Ascending aorta (tissue), 2 donors: ENCODE results near the gene ADAMTS2. TPM values are rescaled to one million over a fixed set of nuclear protein-coding genes. Genes with fewer than 3 reads are reported as not detected.

ENCODE experiments used
- DNase-seq, 2 donors: peaks; one replicate each; pipeline ENCODE4 v3.0.0-alpha.2; 2019; ENCODE audit warnings: low spot score in 2 of 2
- H3K27ac ChIP-seq, 2 donors: fragments of 200-600 bp; sonication (generic); one replicate each; pipeline ENCODE4 v1.5.1; 2016 to 2017; ENCODE audit warnings: mild to moderate bottlenecking in 1 of 2
- H3K27me3 ChIP-seq: fragments of 200-600 bp; sonication (generic); one replicate; pipeline ENCODE4 v1.5.1; 2017
- H3K36me3 ChIP-seq, 2 donors: fragments of 200-600 bp; sonication (generic); one replicate each; pipeline ENCODE4 v1.5.1; 2016
- H3K4me1 ChIP-seq, 2 donors: fragments of 200-600 bp; sonication (generic); one replicate each; pipeline ENCODE4 v1.5.1; 2016 to 2017; ENCODE audit warnings: mild to moderate bottlenecking in 1 of 2
- H3K4me3 ChIP-seq, 2 donors: fragments of 200-600 bp; sonication (generic); one replicate each; pipeline ENCODE4 v1.5.1; 2016 to 2017; ENCODE audit warnings: mild to moderate bottlenecking in 1 of 2
- H3K9me3 ChIP-seq, 2 donors: fragments of 200-600 bp; sonication (generic); one replicate each; pipeline ENCODE4 v1.5.1; 2016
- intact Hi-C: fragments of 100-400 bp; cut with DNase I; formaldehyde crosslinking; loops from one replicate; pipeline ENCODE4 v1.15.1; 2023
- total RNA-seq: library from RNA; depleted of rRNA; stranded (reverse); fragments of >200 nt; gene quantifications from one replicate; pipeline ENCODE4 v1.1.0, GENCODE V29; 2016
- TF ChIP-seq, protein P1 (sequence below), 3 experiments: fragments of 200-600 bp in 2 of 3; fragments of 450-650 bp in 1 of 3; sonication (generic) in 2 of 3; IDR thresholded peaks; one replicate each; pipeline ENCODE4 v1.5.1; 2016 to 2019; ENCODE audit warnings: antibody characterized with exemption in 3 of 3, mild to moderate bottlenecking in 1 of 3, moderate library complexity in 1 of 3

Gene ADAMTS2
- total RNA-seq, 1 donor from 2014 or later = 51.0 TPM

DNA sequence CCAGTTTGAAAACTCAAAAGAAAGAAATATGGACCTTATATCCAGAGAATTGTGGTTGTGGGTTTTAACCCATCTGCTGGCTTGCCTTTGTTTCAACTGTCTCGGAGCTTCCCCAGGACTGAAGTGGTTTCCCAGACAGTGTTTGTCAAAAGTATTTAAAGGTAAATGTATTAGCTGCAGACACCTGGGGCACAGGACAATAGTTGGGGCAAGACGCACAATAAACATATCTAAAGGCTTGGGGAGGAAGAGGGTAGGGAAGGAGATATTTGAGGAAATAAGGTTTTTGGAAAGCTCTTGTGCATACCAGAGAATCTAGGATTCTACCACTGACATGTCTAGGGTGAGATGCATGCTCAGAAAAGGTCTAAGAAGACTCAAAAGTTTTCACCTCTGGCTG, 99.0 kb downstream of the ADAMTS2 start:
- Histone ChIP-seq H3K4me1 (no peaks in the 10 kb centered on the region), H3K4me3 (no peak overlapping the region), H3K9me3 (peaks cover 0 to 15% of the 10 kb centered on the region in 2 donors), H3K27me3 (no peaks in the 10 kb centered on the region), H3K27ac (no peak overlapping the region), H3K36me3 (no peaks in the 10 kb centered on the region)
- intact Hi-C loops = no loop called here
- TF ChIP-seq, protein P1, sequence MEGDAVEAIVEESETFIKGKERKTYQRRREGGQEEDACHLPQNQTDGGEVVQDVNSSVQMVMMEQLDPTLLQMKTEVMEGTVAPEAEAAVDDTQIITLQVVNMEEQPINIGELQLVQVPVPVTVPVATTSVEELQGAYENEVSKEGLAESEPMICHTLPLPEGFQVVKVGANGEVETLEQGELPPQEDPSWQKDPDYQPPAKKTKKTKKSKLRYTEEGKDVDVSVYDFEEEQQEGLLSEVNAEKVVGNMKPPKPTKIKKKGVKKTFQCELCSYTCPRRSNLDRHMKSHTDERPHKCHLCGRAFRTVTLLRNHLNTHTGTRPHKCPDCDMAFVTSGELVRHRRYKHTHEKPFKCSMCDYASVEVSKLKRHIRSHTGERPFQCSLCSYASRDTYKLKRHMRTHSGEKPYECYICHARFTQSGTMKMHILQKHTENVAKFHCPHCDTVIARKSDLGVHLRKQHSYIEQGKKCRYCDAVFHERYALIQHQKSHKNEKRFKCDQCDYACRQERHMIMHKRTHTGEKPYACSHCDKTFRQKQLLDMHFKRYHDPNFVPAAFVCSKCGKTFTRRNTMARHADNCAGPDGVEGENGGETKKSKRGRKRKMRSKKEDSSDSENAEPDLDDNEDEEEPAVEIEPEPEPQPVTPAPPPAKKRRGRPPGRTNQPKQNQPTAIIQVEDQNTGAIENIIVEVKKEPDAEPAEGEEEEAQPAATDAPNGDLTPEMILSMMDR (IDR thresholded peaks at IDR 0.05) = no peak
- DNase-seq = no peak

DNA sequence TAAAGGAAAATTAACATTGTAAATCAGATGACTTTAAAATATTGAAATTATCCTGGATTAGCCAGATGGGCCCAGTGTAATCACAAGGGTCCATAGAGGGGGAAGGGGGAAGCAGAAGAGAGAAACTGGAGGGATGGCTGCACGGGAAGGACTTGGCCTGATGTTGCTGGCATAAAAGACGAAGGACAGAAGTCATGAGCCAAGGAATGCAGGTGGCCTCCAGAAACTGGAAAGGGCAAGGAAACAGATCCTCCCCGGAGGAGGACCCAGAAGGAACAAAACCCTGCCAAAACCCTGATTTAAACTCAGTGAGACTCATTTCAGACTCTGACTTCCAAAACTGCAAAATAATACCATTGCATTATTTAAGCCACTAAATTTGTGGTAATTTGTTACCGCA, 100.2 kb downstream of the ADAMTS2 start:
- no peak for DNase-seq
- peaks cover 0 to 15% of the 10 kb centered on the region in 2 donors for H3K9me3 ChIP-seq
- TF ChIP-seq, protein P1 (IDR thresholded peaks at IDR 0.05) = no peak
- H3K36me3 ChIP-seq = no peaks in the 10 kb centered on the region
- H3K27me3 ChIP-seq = no peaks in the 10 kb centered on the region
- no peaks in the 10 kb centered on the region for H3K4me1 ChIP-seq
- no peak overlapping the region for H3K4me3 ChIP-seq
- no peak overlapping the region for H3K27ac ChIP-seq
- intact Hi-C loops = no loop called here

DNA sequence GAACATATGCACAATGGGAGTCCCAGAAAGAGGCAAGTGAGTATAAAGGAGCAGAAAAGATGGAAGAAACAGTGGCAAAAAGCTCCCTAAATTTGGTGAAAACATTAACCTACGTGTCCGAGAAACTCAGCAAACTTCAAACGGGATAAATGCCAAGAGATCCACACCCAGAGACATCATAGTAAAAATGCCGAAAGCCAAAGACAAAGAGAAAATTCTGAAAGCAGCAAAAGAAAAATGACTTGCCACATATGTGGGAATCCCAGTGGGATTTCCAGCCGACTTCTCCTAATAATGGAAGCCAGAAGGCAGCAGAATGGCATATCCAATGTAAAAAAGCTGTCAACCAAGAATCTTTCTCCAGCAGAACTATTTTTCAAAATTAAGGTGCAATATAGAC, 101.2 kb downstream of the ADAMTS2 start:
- H3K4me3 ChIP-seq = no peak overlapping the region
- peaks cover 0 to 15% of the 10 kb centered on the region in 2 donors for H3K9me3 ChIP-seq
- no peak overlapping the region for H3K27ac ChIP-seq
- no peaks in the 10 kb centered on the region for H3K36me3 ChIP-seq
- H3K4me1 ChIP-seq = no peaks in the 10 kb centered on the region
- TF ChIP-seq, protein P1 (IDR thresholded peaks at IDR 0.05) = no peak
- no peaks in the 10 kb centered on the region for H3K27me3 ChIP-seq
- intact Hi-C loops = no loop called here
- no peak for DNase-seq

GRCh38 chr5:179243333-179243732, 101.9 kb downstream of the ADAMTS2 start:
- Histone ChIP-seq H3K27ac (no peak overlapping the region), H3K4me1 (no peaks in the 10 kb centered on the region), H3K36me3 (no peaks in the 10 kb centered on the region), H3K4me3 (no peak overlapping the region), H3K9me3 (peaks cover 0 to 15% of the 10 kb centered on the region in 2 donors), H3K27me3 (no peaks in the 10 kb centered on the region)
- TF ChIP-seq, protein P1 (IDR thresholded peaks at IDR 0.05) = no peak
- peak in 1 of 2 donors; percentile 37 for DNase-seq
- intact Hi-C loops = no loop called here

DNA sequence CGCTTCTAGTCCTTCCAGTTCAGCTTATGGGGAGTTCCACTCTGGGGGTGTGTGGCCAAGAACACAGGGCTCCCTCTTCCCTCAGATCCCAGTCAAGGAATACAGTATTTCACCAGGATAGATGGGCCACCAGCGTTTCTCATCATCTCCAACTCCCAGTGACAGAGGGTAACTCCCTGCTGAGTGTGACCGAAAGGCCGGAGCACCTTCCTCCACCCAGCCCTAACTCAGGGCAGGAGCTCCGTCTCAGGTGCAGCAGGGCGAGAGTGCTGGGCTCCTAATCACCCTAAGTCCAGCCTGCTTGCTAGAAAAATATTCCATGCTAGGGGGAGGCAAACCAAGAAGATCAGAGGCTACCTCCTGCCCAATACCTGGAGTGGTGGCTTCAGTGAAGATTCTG, 102.6 kb downstream of the ADAMTS2 start:
- DNase-seq = peak in 1 of 2 donors; percentile 39
- no peaks in the 10 kb centered on the region for H3K4me1 ChIP-seq
- H3K27me3 ChIP-seq = no peaks in the 10 kb centered on the region
- TF ChIP-seq, protein P1 (IDR thresholded peaks at IDR 0.05) = no peak
- no peaks in the 10 kb centered on the region for H3K36me3 ChIP-seq
- H3K9me3 ChIP-seq = peaks cover 0 to 13% of the 10 kb centered on the region in 2 donors
- H3K27ac ChIP-seq = no peak overlapping the region
- intact Hi-C loops = no loop called here
- H3K4me3 ChIP-seq = no peak overlapping the region
